GM18505 (cell line): Measurements from ENCODE around the gene ZNF92.
"Not testable (repeated sequence)": the region's sequence is repeated elsewhere in the genome, so short reads cannot be mapped to it uniquely, and the experiment has no call there.

Source experiments
- ATAC-seq: cut with Tn5 transposase; IDR thresholded peaks from one replicate; pipeline ENCODE4 v1.9.1; 2021; ENCODE audit not compliant: unreplicated experiment
- POLR2A ChIP-seq: IDR thresholded peaks from 4 replicates; pipeline ENCODE4 v1.6.1; 2011; ENCODE audit warnings: borderline replicate concordance; ENCODE audit not compliant: insufficient read depth, insufficient read length; ENCODE audit errors: extremely low read depth

Gene ZNF92

DNA sequence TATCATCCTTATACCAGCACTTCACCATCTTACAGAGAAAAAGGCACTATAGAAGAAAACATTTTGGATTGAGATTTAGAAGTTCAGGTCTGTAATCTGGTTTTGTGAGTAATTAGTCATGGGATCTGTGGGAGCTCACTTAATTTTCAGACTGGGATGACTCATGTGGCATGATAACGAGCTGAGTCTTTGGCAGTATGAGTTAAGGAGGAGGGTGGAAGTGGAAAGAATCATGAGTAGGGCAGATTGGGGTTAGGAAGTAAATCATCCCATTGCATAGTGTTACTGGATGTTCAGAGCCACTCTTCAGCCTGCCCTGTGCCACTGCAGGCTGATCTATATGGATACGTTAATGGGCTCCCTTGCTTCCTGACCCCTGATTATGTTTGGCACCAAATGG, 64.9 kb downstream of the ZNF92 start:
- ATAC-seq, result no peak
- no peak for TF ChIP-seq POLR2A

DNA sequence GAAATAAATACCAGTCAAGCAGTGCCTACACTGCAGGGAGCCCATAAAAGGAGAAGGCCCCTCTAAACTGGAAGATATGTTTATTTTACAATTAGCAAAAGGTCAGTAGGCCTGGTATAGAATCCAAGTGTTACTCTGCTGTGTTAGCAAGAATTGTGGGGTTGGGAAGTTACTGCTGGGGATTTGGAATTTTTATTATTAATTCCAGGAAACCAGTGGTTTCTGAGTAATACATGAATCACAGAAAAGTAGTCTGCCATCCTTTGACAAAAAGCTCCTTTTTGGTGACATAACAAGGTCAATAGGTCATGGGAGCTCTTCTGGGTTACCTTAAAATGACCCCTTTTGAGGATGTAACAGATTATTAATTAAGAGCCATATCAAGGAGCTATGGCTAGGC, 67.4 kb downstream of the ZNF92 start:
- no peak for TF ChIP-seq POLR2A
- no peak for ATAC-seq

DNA sequence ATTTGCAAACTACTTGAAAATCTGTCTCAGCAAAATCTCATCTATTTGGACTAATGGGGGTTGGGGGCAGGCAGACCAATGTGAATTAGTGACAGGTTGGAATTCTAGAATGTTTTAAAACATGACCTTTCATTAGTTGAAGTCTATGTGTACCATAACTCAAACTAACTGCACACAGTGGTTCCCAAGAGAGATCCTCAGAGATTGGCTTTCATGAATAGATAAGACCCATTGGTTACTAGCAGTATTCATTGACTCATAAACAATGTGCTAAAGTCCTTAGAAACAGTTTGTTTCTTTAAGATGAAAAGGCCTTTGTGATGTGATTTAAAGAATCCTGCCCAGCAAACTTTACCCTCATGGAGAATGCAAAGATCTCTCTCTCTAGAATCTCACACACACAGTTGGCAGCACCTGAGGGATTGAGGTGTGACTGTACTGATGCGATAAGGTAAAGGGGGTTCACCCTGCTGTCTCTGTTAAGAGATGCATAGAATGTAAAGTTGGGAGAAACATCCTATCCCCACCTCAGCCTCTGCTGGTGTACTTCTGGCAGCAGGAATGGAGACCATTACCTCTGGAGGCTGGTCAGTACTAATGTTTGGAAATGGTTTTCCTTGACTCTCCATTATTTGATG, 70.7 kb downstream of the ZNF92 start:
- no peak for TF ChIP-seq POLR2A
- ATAC-seq, result no peak

DNA sequence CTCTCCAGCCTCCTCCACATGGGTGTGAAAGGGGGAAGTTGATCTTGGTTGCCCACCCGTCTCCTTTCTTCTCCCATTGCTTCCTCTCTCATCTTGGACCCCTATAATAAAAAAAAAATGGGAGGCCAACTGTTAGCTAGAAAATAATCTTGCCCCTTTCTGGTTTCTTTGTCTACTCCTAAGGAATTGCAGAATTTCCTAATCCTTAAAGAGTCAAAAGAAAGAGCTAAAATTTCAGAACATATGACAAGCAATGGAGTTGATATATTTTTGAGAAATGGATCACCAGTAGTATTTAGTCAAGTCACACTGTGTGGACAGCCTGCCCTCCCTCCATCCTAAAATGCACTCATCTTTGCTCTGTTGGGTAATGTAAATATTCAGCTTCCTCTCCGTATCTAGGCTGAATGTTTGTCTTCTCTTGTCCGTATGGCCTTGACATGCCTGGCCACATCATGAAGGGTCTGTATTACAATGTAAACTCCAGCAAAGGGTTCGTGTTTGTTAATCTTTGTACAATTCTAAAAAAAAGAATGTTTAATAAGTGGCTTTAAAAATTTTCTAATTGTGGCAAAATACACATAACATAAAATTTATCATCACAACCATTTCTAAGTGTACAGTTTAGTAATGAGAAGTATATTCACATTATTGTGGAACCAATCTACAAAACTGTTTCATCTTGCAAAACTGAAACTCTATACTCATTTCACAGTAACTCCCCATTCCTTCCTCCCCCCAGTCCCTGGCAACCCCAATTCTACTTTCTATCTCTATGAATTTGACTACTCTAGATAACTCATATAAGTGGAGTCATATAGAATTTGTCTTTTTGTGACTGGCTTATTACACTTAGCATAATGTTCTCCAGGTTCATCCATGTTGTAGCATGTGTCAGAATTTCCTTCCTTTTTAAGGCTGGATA, 71.5 kb downstream of the ZNF92 start:
- no peak for TF ChIP-seq POLR2A

DNA sequence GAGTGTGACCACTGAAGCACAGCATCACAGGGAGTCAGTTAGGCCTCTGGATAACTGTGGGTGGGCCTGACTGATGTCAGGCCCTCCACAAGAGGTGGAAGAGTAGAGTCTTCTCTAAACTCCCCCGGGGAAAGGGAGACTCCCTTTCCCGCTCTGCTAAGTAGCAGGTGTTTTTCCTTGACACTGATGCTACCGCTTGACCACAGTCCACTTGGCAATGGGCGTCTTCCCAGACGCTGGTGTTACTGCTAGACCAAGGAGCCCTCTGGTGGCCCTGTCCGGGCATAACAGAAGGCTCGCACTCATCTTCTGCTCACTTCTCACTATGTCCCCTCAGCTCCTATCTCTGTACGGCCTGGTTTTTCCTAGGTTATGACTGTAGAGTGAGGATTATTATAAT, 73.4 kb downstream of the ZNF92 start:
- not testable (repeated sequence) for ATAC-seq

More for the DNA sequence above, 71.5 kb downstream of the ZNF92 start:
- no peak for ATAC-seq

DNA sequence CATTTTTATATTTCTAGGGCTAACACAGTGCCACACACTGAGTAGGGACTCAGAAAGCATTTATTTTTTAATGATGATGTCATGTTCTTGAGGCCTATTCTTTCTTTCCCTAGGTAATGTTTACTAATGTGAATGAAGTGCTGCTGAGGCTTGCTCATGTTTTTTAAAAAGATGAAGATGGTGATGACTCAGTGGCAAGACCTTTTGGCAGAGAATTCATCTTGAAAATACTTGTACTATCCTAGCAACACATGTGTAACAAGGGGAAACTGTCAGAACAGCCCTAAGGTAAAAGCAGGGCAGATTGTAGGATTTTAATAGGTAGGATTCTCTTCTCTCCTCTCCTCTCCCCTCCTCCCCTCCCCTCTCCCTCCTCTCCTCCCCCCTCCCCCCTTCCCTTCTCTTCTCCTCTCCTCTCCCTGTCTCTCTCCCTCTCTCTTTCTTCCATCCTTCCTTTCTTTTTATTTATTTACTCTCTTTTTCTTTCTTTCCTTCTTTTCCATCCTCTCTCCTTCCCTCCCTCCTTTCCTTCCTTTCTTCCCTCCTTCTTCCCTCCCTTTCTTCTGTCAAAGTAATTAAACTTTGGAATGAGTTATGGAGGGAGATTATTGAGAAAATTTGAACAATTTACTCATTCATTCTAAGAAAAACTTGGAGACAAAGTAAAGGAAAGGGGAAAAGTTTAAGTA, 75.3 kb downstream of the ZNF92 start:
- TF ChIP-seq POLR2A, result no peak
- ATAC-seq, result no peak

DNA sequence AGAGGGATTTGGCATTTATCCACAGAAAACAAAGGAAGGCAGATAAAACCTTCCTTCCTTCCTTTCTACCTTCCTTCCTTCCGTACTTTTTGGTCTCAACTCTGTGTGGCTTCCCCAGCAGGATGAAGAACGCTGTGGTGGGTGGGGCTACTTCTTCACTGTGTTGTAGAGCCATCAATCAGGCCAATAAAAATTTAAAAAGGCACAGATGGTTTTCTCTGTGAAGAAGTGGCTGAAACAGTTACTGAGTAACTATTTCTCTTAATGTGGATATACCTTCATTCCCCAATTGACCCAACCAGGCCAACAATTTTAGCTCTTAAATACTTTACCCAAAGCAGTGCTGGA, 75.8 kb downstream of the ZNF92 start:
- no peak for TF ChIP-seq POLR2A
- ATAC-seq, result no peak
